Activated CD8-positive, alpha-beta memory T cell treated with anti-CD3 and anti-CD28 coated beads for 48 hours (primary cell): Measurements from ENCODE around the gene SCAMP4.

ENCODE experiments used
- DNase-seq, 3 experiments: peaks; one replicate each; pipeline ENCODE4 v3.0.0-alpha.2; 2020; ENCODE audit warnings: low read depth in 2 of 3, low spot score in 2 of 3

The SCAMP4 gene

GRCh38 chr19:1912760-1913505 lies 7.7 kb downstream of the SCAMP4 start:
- DNase-seq = no peak

- no peak for DNase-seq
These were observed 8.8 kb downstream of the SCAMP4 start for GRCh38 chr19:1913781-1914577.

- no peak for DNase-seq
These were observed 9.7 kb downstream of the SCAMP4 start for GRCh38 chr19:1914826-1915341.

GRCh38 chr19:1917146-1917545 lies 11.9 kb downstream of the SCAMP4 start:
- DNase-seq = no peak

- DNase-seq = no peak
These were observed 12.7 kb downstream of the SCAMP4 start for GRCh38 chr19:1917926-1918325.

GRCh38 chr19:1918975-1919374 lies 13.8 kb downstream of the SCAMP4 start:
- DNase-seq = no peak

- DNase-seq = no peak
These were observed 15.4 kb downstream of the SCAMP4 start for GRCh38 chr19:1920644-1921043.

- DNase-seq = no peak
These were observed 16.1 kb downstream of the SCAMP4 start for GRCh38 chr19:1921326-1921725.

GRCh38 chr19:1921825-1922224 lies 16.6 kb downstream of the SCAMP4 start:
- no peak for DNase-seq

GRCh38 chr19:1922803-1923202 lies 17.6 kb downstream of the SCAMP4 start:
- DNase-seq = no peak

GRCh38 chr19:1923319-1923718 lies 18.1 kb downstream of the SCAMP4 start:
- no peak for DNase-seq

- no peak for DNase-seq
These were observed 19.2 kb downstream of the SCAMP4 start for GRCh38 chr19:1924320-1924961.

GRCh38 chr19:1925544-1925943 lies 20.3 kb downstream of the SCAMP4 start:
- no peak for DNase-seq

- DNase-seq = peak; percentile 61 to 87 (median 72)
These were observed 24.0 kb downstream of the SCAMP4 start for GRCh38 chr19:1929021-1929742.

- DNase-seq = no peak
These were observed 26.2 kb downstream of the SCAMP4 start for GRCh38 chr19:1931445-1931844.

- no peak for DNase-seq
These were observed 27.2 kb downstream of the SCAMP4 start for GRCh38 chr19:1932395-1932794.

GRCh38 chr19:1933244-1933643 lies 28.0 kb downstream of the SCAMP4 start:
- no peak for DNase-seq

- DNase-seq = no peak
These were observed 28.7 kb downstream of the SCAMP4 start for GRCh38 chr19:1933942-1934341.

- DNase-seq = no peak
These were observed 30.4 kb downstream of the SCAMP4 start for GRCh38 chr19:1935484-1936208.

- no peak for DNase-seq
These were observed 31.2 kb downstream of the SCAMP4 start for GRCh38 chr19:1936430-1936829.
